GM13977 (cell line): ENCODE measurements around the gene ARID1B.

Experiments
- DNase-seq: peaks from one replicate; pipeline ENCODE4 v3.0.0; 2012; ENCODE audit warnings: low spot score
- CTCF ChIP-seq: IDR thresholded peaks from 2 replicates; pipeline ENCODE4 v1.5.1; 2012; ENCODE audit warnings: mild to moderate bottlenecking, control low read depth; ENCODE audit not compliant: insufficient read depth; ENCODE audit errors: extremely low read depth, missing control alignments
- in situ Hi-C: fragments of 300-500 bp; cut with MboI; formaldehyde crosslinking; loops from one replicate; pipeline ENCODE4 v1.12.0; 2022; ENCODE audit warnings: low sequenced_read_pairs, low pct_unique_long_range_greater_than_20kb, mixed read lengths, inconsistent platforms; ENCODE audit not compliant: unreplicated experiment

ARID1B gene

GRCh38 chr6:156776840-156777576 is at the start of gene ARID1B:
Gene ARID1B, plus strand, starts transcription at chr6:156777378. Its CDS starts 303 bp downstream, at chr6:156777681.
- no peak for TF ChIP-seq CTCF

GRCh38 chr6:156727715-156728385 is 49.3 kb upstream of the ARID1B start:
- in situ Hi-C loops: no loop called here
- DNase-seq: no peak
- TF ChIP-seq CTCF: no peak

More at GRCh38 chr6:156776840-156777576, at the start of gene ARID1B:
- in situ Hi-C loops: no loop called here
- peak; percentile 88 for DNase-seq

GRCh38 chr6:156729248-156729647 is 47.9 kb upstream of the ARID1B start:
- in situ Hi-C loops: no loop called here
- DNase-seq: no peak
- no peak for TF ChIP-seq CTCF

GRCh38 chr6:156731396-156731795 is 45.8 kb upstream of the ARID1B start:
- no peak for TF ChIP-seq CTCF
- in situ Hi-C loops: no loop called here
- no peak for DNase-seq

- in situ Hi-C loops: no loop called here
- DNase-seq: no peak
- no peak for TF ChIP-seq CTCF
Measured at GRCh38 chr6:156735751-156736150, 41.4 kb upstream of the ARID1B start.

GRCh38 chr6:156740604-156741003 is 36.6 kb upstream of the ARID1B start:
- DNase-seq: no peak
- no peak for TF ChIP-seq CTCF
- in situ Hi-C loops: no loop called here
